Epithelial cell of esophagus (primary cell): Measurements from ENCODE around the gene NRF1.
A peak's percentile ranks its signal among the peaks of the same experiment; 100 is the strongest.

Source experiments
- DNase-seq: peaks from one replicate; pipeline ENCODE4 v3.0.0; 2010; ENCODE audit warnings: low read depth
- H3K4me3 ChIP-seq: 2 replicates; pipeline ENCODE4 v1.5.1; 2011; ENCODE audit warnings: mild to moderate bottlenecking, low read length, control low read depth
- CTCF ChIP-seq: IDR thresholded peaks from 2 replicates; pipeline ENCODE4 v1.5.1; 2011; ENCODE audit warnings: low read depth, mild to moderate bottlenecking, low read length, control low read depth, inconsistent platforms; ENCODE audit not compliant: insufficient read depth; ENCODE audit errors: missing control alignments

NRF1 gene

GRCh38 chr7:129778770-129779601 lies 167.5 kb downstream of the NRF1 start:
- no peak for TF ChIP-seq CTCF
- peak; percentile 50 for DNase-seq
- peak overlapping the region; percentile 68 for H3K4me3 ChIP-seq

DNA sequence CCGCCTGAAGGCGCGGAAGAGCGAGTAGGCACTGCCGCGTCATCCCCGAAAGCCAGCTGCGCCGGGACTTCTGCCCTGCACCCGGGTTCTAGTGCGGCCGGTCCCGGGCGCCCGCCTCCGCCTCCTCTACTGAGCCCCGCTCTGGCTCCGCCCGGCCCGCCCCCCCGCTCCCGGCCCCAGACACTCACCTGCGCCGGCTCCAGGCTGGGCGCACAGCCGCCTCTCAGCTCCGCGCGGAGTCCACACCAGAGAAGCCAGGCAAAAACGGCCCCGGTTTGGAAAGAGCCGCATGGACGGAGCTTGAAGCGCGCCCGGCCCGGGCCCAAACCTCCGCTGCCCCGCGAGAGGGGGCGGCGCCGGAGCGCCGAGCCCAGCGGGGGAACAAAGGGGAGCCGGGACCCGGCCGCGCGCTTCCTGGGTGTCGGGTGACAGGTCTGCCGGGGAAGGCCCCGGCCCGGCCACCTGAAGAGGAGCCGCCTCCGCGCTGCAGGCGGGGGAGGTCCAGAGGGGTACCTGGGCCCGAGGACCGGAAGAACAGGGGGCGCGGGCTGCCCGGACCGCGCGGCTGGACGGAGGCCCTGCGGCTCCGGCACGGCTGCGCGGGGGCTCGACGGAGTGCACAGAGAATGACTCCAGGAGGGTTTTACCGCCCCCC lies 168.2 kb downstream of the NRF1 start:
- H3K4me3 ChIP-seq: peak overlapping the region; percentile 68

GRCh38 chr7:129780257-129780973 lies 168.9 kb downstream of the NRF1 start:
- peak overlapping the region; percentile 68 for H3K4me3 ChIP-seq
- DNase-seq: peak; percentile 95
- no peak for TF ChIP-seq CTCF

More for the DNA sequence above, 168.2 kb downstream of the NRF1 start:
- no peak for TF ChIP-seq CTCF
- DNase-seq: peak; percentile 79

- peak; percentile 23 for DNase-seq
- TF ChIP-seq CTCF: no peak
- H3K4me3 ChIP-seq: peak overlapping the region; percentile 68
These were observed 169.7 kb downstream of the NRF1 start for GRCh38 chr7:129780974-129781927.

DNA sequence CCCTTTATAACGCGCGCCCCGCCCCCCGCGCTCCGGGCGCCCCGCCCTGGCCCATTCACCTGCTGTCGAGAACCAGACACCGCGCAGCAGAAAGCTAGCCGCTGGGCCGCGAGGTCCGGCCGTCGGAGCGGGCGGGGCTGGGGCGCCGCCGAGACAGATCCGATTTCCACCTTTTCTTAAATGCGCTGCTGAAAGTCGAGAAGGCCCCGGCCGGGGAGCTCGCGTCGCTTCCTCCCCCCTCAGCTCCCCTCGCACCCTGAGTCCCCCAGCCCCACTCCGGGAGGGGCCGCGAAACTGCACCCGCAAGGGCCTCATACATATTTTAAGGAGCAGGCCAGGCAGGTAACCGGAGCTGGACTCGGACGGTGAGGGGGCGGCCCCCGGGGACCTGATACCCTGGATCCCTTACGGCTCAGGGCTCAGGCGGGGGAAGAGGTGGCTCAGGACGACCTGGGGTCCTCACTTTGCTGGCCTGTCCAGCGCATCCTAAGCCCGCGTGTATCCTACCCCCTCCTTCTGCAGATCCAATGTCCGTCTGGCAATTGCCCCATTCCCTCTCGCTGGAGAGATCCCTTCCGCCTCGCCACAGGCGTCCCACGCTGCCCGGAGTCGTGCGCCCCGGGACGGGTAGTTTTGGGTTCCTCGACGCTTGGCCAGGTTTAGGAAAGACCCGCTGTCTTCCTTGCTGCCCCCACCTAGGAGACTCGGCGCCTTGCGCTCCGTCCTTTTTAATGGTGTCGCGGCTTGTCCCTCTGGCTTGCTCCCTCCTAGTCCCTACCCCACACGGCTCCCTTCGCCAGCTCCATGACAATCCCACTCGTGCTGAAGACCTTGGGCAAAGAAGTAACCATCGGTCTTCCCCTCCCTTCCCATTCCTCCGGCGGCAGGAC lies 170.7 kb downstream of the NRF1 start:
- no peak for TF ChIP-seq CTCF
- no peak for DNase-seq
- no peak overlapping the region for H3K4me3 ChIP-seq
